ENCODE results near the gene RNF5. TPM values are rescaled to one million over a fixed set of nuclear protein-coding genes. Genes with fewer than 3 reads are reported as not detected.

Gene RNF5
- total and polyA plus RNA-seq, 9 of the 15 experiments (the other 6 are each of a cell fraction or from before 2014, with no cell fraction given) = 62.2 to 245 (median 129) TPM

DNA sequence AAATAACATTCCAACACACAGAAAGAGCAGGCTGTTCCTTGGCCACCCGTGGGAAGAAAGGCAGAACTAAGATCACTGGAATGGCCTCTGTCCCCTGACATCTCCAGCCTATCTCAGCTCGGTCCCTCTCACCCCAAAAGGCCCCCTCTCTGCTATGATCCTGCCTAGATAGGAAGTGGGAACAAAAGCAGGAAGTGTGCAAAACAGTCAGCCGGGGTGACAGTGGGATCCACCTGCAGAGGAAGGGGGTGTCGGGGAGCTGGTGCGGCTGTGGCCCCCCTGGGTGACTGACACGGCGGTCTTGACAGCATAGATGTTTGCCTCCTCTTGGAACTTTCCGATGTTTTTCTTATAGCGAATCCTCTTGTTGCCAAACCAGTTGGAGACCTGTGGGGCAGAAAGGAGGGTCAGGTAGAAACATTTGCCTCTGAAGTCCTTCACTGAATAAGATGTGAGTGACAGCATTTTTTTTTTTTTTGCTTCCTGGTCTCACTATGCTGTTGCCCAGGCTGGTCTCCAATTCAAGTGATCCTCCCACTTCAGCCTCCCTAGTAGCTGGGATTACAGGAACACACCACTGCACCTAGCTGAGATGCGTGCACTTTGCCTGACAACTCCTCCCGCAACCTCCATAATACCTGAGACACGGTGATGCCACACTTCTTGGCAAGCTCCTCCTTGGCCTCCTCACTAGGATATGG, 9.0 kb downstream of the RNF5 start:
- H3K36me3 ChIP-seq (ENCODE audit: control insufficient read depth, insufficient read depth, low read length) = peaks cover 56% of the 10 kb centered on the region; the same call in 2 of the 3 replicates
- H3K9me1 ChIP-seq (ENCODE audit: control insufficient read depth, insufficient read depth, low read length) = no peaks in the 10 kb centered on the region
- DNase-seq (ENCODE audit: extremely low read depth in 1 of 4, low spot score in 3 of 4) = no peak
- peaks cover 61 to 76% of the 10 kb centered on the region in 2 experiments for H3K4me1 ChIP-seq (replicated peaks in 1 of 2; ENCODE audit: control insufficient read depth in 2 of 2, insufficient read depth in 2 of 2, low read length in 2 of 2)
- no peaks in the 10 kb centered on the region for H4K20me1 ChIP-seq (replicated peaks; ENCODE audit: control insufficient read depth, insufficient read depth, low read length)
- H3K9me3 ChIP-seq (replicated peaks; ENCODE audit: control insufficient read depth, insufficient read depth, low read depth, low read length) = no peaks in the 10 kb centered on the region
- WGBS (ENCODE audit: insufficient coverage, low coverage, missing lambda C conversion rate) = 79% methylated on average over 12 of the region's 12 CpGs
- H3K4me3 ChIP-seq = no peak overlapping the region
- H3K27me3 ChIP-seq (ENCODE audit: control insufficient read depth in 2 of 2, insufficient read depth in 2 of 2, low read length in 2 of 2) = no peaks in the 10 kb centered on the region
- CTCF ChIA-PET (ENCODE audit: low intra/inter-chr PET ratio) = no interaction called here
- in situ Hi-C loops (cut with MboI) = no loop called here
- FAIRE-seq = peak; percentile 23
- H3K27ac ChIP-seq (ENCODE audit: extremely low read depth, low read depth, low read length) = peak overlapping the region; percentile 68; the same call in 2 of the 3 replicates
- ATAC-seq = no peak
- no TSS peak for BruUV-seq (replicated peaks)
- POLR2A ChIA-PET = interaction anchor here (0.6 to 1.1 kb wide), 5 partner anchors 9 to 533 kb away, joined by 3 read pairs; partner anchors contain the start of genes AGPAT1 and ATF6B
- no peak overlapping the region for H2AFZ ChIP-seq (ENCODE audit: low read depth, low read length)
- H3K4me2 ChIP-seq (ENCODE audit: insufficient read depth, low read length) = peak overlapping the region; percentile 53
- intact Hi-C loops (cut with micrococcal nuclease) = no loop called here
- H3K79me2 ChIP-seq (ENCODE audit: control insufficient read depth, insufficient read depth, low read length) = peaks cover 64% of the 10 kb centered on the region
- H3K9ac ChIP-seq (ENCODE audit: insufficient read depth in 1 of 2, low read depth in 2 of 2, low read length in 2 of 2) = peak overlapping the region in 1 of 2 experiments; percentile 75; a peak in 2 of 4 replicates
- TF ChIP-seq NFE2 (IDR thresholded peaks at IDR 0.05; ENCODE audit: low read depth) = no peak
- no peak for TF ChIP-seq DIDO1 (tag; IDR thresholded peaks at IDR 0.05; ENCODE audit: low read depth)
- peak; percentile 4; the same call in 1 of the 2 replicates for TF ChIP-seq ZNF263 (CRISPR knock-in tag; IDR thresholded peaks at IDR 0.05; ENCODE audit: borderline replicate concordance)
- TF ChIP-seq CHD4 (IDR thresholded peaks at IDR 0.05; ENCODE audit: insufficient read depth, insufficient replicate concordance, low read depth, low read length, poor library complexity, severe bottlenecking) = no peak
- TF ChIP-seq, protein P1, sequence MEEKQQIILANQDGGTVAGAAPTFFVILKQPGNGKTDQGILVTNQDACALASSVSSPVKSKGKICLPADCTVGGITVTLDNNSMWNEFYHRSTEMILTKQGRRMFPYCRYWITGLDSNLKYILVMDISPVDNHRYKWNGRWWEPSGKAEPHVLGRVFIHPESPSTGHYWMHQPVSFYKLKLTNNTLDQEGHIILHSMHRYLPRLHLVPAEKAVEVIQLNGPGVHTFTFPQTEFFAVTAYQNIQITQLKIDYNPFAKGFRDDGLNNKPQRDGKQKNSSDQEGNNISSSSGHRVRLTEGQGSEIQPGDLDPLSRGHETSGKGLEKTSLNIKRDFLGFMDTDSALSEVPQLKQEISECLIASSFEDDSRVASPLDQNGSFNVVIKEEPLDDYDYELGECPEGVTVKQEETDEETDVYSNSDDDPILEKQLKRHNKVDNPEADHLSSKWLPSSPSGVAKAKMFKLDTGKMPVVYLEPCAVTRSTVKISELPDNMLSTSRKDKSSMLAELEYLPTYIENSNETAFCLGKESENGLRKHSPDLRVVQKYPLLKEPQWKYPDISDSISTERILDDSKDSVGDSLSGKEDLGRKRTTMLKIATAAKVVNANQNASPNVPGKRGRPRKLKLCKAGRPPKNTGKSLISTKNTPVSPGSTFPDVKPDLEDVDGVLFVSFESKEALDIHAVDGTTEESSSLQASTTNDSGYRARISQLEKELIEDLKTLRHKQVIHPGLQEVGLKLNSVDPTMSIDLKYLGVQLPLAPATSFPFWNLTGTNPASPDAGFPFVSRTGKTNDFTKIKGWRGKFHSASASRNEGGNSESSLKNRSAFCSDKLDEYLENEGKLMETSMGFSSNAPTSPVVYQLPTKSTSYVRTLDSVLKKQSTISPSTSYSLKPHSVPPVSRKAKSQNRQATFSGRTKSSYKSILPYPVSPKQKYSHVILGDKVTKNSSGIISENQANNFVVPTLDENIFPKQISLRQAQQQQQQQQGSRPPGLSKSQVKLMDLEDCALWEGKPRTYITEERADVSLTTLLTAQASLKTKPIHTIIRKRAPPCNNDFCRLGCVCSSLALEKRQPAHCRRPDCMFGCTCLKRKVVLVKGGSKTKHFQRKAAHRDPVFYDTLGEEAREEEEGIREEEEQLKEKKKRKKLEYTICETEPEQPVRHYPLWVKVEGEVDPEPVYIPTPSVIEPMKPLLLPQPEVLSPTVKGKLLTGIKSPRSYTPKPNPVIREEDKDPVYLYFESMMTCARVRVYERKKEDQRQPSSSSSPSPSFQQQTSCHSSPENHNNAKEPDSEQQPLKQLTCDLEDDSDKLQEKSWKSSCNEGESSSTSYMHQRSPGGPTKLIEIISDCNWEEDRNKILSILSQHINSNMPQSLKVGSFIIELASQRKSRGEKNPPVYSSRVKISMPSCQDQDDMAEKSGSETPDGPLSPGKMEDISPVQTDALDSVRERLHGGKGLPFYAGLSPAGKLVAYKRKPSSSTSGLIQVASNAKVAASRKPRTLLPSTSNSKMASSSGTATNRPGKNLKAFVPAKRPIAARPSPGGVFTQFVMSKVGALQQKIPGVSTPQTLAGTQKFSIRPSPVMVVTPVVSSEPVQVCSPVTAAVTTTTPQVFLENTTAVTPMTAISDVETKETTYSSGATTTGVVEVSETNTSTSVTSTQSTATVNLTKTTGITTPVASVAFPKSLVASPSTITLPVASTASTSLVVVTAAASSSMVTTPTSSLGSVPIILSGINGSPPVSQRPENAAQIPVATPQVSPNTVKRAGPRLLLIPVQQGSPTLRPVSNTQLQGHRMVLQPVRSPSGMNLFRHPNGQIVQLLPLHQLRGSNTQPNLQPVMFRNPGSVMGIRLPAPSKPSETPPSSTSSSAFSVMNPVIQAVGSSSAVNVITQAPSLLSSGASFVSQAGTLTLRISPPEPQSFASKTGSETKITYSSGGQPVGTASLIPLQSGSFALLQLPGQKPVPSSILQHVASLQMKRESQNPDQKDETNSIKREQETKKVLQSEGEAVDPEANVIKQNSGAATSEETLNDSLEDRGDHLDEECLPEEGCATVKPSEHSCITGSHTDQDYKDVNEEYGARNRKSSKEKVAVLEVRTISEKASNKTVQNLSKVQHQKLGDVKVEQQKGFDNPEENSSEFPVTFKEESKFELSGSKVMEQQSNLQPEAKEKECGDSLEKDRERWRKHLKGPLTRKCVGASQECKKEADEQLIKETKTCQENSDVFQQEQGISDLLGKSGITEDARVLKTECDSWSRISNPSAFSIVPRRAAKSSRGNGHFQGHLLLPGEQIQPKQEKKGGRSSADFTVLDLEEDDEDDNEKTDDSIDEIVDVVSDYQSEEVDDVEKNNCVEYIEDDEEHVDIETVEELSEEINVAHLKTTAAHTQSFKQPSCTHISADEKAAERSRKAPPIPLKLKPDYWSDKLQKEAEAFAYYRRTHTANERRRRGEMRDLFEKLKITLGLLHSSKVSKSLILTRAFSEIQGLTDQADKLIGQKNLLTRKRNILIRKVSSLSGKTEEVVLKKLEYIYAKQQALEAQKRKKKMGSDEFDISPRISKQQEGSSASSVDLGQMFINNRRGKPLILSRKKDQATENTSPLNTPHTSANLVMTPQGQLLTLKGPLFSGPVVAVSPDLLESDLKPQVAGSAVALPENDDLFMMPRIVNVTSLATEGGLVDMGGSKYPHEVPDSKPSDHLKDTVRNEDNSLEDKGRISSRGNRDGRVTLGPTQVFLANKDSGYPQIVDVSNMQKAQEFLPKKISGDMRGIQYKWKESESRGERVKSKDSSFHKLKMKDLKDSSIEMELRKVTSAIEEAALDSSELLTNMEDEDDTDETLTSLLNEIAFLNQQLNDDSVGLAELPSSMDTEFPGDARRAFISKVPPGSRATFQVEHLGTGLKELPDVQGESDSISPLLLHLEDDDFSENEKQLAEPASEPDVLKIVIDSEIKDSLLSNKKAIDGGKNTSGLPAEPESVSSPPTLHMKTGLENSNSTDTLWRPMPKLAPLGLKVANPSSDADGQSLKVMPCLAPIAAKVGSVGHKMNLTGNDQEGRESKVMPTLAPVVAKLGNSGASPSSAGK (IDR thresholded peaks at IDR 0.05) = no peak
- TF ChIP-seq CC2D1A (IDR thresholded peaks at IDR 0.05) = no peak
- no peak for TF ChIP-seq CAMTA2 (CRISPR knock-in tag; conservative IDR thresholded peaks at IDR 0.05)
- TF ChIP-seq KDM4B (IDR thresholded peaks at IDR 0.05; ENCODE audit: borderline replicate concordance in 2 of 2, low read depth in 1 of 2) = no peak
- 0 out of 2 replicates have a peak, but pooled peaks have one; percentile 36 for TF ChIP-seq ZNF583 (CRISPR knock-in tag; IDR thresholded peaks at IDR 0.05)
- no peak for TF ChIP-seq ETV5 (CRISPR knock-in tag; IDR thresholded peaks at IDR 0.05; ENCODE audit: low read depth)
- no peak for TF ChIP-seq TBL1XR1 (IDR thresholded peaks at IDR 0.05; ENCODE audit: low read length in 2 of 2)

All from K562 (cell line).